Activated CD8-positive, alpha-beta memory T cell treated with anti-CD3 and anti-CD28 coated beads, Interleukin-2, amount 50 U/mL, for 4 hours (primary cell): ENCODE data around the gene DOCK8.
"Not testable (repeated sequence)": the region's sequence is repeated elsewhere in the genome, so short reads cannot be mapped to it uniquely, and the experiment has no call there.

Source experiments
- DNase-seq: peaks from one replicate; pipeline ENCODE4 v3.0.0-alpha.2; 2020

DOCK8 gene

GRCh38 chr9:227860-228259 is 13.2 kb downstream of the DOCK8 start:
- no peak for DNase-seq

- no peak for DNase-seq
Observed at GRCh38 chr9:228929-229695, 14.4 kb downstream of the DOCK8 start.

DNA sequence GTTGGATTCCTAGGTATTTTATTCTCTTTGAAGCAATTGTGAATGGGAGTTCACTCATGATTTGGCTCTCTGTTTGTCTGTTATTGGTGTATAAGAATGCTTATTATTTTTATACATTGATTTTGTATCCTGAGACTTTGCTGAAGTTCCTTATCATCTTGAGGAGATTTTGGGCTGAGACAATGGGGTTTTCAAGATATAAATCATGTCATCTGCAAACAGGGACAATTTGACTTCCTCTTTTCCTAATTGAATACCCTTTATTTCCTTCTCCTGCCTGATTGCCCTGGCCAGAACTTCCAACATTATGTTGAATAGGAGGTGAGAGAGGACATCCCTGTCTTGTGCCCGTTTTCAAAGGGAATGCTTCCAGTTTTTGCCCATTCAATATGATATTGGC is 17.0 kb downstream of the DOCK8 start:
- DNase-seq = not testable (repeated sequence)

- DNase-seq = not testable (repeated sequence)
Observed at GRCh38 chr9:233708-234107, 19.0 kb downstream of the DOCK8 start.

- no peak for DNase-seq
Observed at GRCh38 chr9:237141-237857, 22.6 kb downstream of the DOCK8 start.

DNA sequence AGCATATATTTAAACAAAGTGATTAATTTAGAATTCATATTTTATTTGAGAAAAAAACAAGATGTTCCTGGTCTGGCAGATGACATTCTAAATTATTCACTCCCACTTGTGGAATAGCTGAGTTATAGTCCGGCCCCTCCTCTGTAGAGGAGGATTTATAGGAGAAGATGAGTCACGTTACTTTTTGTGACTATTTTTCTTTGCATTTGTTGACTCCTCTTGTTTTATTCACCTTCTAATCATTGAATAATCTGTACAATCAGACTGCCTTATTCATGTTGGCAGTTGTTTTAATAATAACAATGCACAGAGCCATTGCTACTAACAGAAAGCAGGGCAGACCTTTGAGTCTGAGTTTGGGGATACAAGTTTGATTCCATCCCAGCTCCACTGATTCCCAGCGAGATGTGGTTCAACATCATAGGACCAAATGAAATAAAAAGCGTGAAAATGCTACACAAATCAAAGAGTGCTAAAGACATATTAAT is 23.2 kb downstream of the DOCK8 start:
- no peak for DNase-seq

- no peak for DNase-seq
Observed at GRCh38 chr9:242461-243080, 27.9 kb downstream of the DOCK8 start.

- DNase-seq = no peak
Observed at GRCh38 chr9:248278-248961, 33.8 kb downstream of the DOCK8 start.

GRCh38 chr9:249025-249424 is 34.4 kb downstream of the DOCK8 start:
- DNase-seq = no peak

GRCh38 chr9:250039-250438 is 35.4 kb downstream of the DOCK8 start:
- no peak for DNase-seq

- no peak for DNase-seq
Observed at GRCh38 chr9:250625-251024, 36.0 kb downstream of the DOCK8 start.

- no peak for DNase-seq
Observed at GRCh38 chr9:251398-251797, 36.7 kb downstream of the DOCK8 start.

- no peak for DNase-seq
Observed at GRCh38 chr9:253539-253938, 38.9 kb downstream of the DOCK8 start.

DNA sequence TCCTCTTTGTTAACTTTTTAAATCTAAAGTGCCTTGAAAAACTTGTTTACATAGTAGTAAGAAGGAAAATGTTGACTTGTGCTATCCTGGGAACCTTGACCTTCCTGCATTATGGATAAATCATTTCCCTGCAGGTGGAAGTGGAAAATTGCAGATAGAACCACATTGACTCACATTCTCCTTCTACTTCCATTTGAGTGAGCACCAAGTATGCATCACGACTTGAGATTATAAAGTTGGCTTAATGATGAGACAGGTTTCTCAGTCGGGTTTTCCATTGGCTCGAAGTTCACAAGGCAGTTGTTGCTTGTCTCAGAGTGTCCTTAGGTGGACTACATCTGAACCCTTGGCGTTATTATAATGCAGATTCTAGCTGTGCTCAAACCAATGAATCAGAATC is 39.9 kb downstream of the DOCK8 start:
- no peak for DNase-seq

DNA sequence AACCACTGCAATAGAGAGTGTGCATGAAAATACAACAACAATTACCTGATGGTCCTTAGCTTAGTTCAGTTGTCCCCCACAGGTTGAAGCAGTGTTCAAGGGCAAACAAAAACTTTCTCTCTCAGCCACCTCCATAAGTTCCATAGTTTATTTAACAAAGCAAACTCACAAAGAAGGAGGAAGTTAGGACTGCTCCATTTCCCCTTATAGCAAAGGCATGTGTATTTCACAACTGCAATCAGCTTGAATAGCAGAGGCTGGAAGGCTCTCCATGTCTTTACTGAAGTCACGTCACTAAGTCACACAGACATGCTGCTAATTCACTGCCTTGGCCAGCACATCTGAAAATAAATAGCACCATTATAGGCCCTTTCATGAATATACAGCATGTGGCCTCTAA is 43.3 kb downstream of the DOCK8 start:
- DNase-seq = no peak

DNA sequence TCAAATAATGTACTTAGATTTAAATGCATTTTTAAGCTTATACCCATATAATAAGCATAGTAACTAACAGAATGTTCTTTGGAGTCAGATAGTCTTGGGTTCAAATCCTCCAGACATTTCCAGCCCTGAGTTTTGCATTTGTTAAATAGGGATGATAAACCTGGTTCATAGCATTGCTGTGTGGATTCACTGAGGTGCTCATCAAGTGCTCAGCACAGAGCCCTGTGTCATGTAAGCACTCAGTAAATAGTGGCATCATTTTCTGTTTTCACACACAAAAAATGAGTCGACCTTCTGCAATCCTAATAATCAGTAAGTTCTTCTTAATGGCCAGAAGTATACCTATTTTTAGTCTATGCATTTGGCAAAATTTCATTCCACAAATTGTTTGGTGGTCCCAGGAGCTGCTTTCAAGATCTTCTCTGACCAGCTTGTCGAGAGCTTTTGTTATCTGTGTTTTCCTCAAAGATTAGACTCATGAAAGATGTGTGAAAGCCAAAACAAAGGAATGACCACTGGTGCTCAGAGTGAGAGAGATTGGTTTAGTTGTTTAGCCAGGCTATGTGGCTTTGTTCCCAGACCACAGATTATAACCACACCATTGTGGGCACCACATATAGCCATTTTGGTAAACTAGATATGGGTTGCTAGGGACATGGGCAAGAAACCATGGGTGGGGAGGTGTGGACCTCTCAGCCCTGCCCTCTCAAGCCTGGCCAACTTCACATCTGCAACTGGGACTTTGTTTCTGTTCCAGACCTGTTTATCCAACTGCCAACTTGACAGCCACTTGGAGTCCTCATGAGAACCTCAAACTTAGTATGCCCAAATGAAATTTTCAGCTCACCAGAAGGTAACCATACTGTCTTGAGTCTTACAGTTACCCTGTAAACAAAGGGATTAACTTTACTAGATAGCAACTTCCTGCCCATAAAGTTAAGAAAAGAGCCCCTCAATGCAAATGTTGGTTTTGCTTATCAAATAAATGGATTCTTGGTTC is 45.0 kb downstream of the DOCK8 start:
- no peak for DNase-seq

DNA sequence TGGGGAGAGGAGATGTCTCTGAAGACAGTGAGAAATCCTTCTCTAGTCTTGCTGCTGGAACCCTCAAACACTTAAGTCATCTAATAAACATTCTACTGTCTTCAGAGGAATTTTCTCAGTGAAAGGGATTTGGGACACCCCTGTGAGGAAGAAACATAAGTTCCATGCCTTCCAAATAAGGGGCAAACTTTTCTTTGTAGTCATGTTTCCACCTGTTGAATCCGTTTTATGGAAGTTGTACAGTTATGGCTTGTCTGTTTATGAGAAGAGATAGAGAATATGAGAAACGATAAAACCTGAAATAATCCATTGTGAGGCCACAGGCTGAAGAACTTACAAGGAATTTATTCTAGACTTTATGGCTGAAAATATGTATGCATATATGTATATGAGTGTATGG is 49.6 kb downstream of the DOCK8 start:
- DNase-seq = no peak

GRCh38 chr9:265209-265870 is 50.7 kb downstream of the DOCK8 start:
- no peak for DNase-seq

DNA sequence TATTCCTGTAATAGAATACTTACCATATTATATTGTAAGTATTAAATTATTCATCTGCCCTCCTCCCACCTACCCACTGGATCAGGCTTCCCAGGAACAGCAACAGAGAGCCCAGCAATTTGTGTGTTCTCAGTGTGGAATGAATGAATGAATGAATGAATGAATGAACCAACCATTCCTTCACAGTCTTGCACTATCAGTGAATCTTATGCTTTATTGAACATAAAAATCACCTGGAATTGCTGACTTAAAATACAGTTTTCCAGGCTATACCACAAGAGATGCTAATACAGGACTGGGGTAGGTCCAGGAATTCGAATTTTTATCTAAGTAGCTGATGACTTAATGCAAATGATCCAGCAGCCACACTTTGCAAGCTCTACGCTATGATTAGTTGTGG is 51.6 kb downstream of the DOCK8 start:
- no peak for DNase-seq

DNA sequence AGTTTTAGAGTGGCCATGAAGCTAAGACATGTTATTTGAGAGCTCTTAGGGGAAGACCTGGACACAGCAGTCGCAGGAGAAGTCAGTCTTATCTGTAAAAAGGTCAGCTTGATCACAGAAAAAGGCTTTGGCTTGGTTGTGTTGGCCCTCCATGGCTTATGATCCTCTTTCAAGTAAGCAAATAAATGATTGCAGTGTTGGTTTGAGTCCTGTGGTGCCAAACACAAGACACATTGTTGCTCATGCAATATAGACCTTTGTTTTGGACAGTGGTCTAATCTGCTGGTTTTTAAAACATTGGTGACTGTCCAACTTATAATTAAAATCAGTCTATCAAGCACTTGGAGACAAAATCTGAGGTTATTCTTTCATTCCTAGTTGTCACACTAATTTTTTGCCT is 54.0 kb downstream of the DOCK8 start:
- no peak for DNase-seq

DNA sequence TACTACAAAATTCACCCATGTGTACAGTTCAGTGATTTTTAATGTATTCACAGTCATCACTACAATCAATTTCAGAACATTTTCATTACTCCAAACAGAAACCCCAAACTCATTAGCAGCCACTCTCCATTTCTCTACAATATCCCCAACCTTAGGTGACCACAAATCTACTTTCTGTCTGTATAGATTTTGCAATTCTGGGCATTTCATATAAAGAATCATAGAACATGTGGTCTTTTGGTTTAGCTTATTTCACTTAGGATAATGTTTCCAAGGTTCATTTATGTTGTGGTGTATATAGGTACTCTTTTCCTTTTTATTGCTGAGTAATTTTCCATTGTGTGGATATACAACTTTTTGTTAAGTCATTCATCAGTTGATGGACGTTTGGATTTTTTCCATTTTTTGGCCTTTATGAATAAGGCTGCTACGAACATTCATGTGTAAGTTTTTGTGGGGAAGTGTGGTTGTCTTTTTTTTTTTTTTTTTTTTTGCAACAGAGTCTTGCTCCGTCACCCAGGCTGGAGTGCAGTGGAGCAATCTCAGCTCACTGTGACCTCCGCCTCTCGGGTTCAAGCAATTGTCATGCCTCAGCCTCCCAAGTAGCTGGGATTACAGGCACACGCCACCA is 54.5 kb downstream of the DOCK8 start:
- no peak for DNase-seq
